Lower lobe of right lung (tissue), 2 donors: ENCODE results near the gene EMSY. TPM values are rescaled to one million over a fixed set of nuclear protein-coding genes. Genes with fewer than 3 reads are reported as not detected.

ENCODE experiments used
- ATAC-seq, 2 donors: fragments of 200-7000 bp; cut with Tn5 transposase; one replicate each; pipeline ENCODE4 v1.9.1; 2020 to 2022; ENCODE audit warnings: mild to moderate bottlenecking in 2 of 2, moderate library complexity in 2 of 2
- DNase-seq: peaks from one replicate; pipeline ENCODE4 v3.0.0-alpha.2; 2020
- H3K27ac ChIP-seq: fragments of 200-600 bp; one replicate; pipeline ENCODE4 v1.8.0; 2022
- H3K27me3 ChIP-seq: fragments of 200-600 bp; one replicate; pipeline ENCODE4 v1.8.0; 2022; ENCODE audit warnings: low read depth
- H3K36me3 ChIP-seq: fragments of 200-600 bp; one replicate; pipeline ENCODE4 v1.8.0; 2022; ENCODE audit warnings: mild to moderate bottlenecking
- H3K4me1 ChIP-seq: fragments of 200-600 bp; one replicate; pipeline ENCODE4 v1.8.0; 2022
- H3K4me3 ChIP-seq: fragments of 200-600 bp; one replicate; pipeline ENCODE4 v1.8.0; 2022; ENCODE audit warnings: mild to moderate bottlenecking
- H3K9me3 ChIP-seq: fragments of 200-600 bp; one replicate; pipeline ENCODE4 v1.8.0; 2022
- CTCF ChIP-seq: fragments of 200-600 bp; IDR thresholded peaks from one replicate; pipeline ENCODE4 v1.8.0; 2022; ENCODE audit warnings: antibody characterized with exemption, mild to moderate bottlenecking
- intact Hi-C: fragments of 100-400 bp; cut with DNase I; formaldehyde crosslinking; loops from one replicate; pipeline ENCODE4 v1.11.0; 2022
- total RNA-seq: library from RNA; stranded (reverse); fragmentation: NEBNext Ultra II Directional; extraction: Animal tissue kit (Norgen Biotek cat#: 25700); gene quantifications from one replicate; pipeline ENCODE4 v1.2.1, GENCODE V29; 2021
- donor health status: DM: no; HTN: yes; CAD: no; lungs with severe emphysema.

Gene EMSY
- total RNA-seq, 1 donor from 2014 or later, result 21.1 TPM

DNA sequence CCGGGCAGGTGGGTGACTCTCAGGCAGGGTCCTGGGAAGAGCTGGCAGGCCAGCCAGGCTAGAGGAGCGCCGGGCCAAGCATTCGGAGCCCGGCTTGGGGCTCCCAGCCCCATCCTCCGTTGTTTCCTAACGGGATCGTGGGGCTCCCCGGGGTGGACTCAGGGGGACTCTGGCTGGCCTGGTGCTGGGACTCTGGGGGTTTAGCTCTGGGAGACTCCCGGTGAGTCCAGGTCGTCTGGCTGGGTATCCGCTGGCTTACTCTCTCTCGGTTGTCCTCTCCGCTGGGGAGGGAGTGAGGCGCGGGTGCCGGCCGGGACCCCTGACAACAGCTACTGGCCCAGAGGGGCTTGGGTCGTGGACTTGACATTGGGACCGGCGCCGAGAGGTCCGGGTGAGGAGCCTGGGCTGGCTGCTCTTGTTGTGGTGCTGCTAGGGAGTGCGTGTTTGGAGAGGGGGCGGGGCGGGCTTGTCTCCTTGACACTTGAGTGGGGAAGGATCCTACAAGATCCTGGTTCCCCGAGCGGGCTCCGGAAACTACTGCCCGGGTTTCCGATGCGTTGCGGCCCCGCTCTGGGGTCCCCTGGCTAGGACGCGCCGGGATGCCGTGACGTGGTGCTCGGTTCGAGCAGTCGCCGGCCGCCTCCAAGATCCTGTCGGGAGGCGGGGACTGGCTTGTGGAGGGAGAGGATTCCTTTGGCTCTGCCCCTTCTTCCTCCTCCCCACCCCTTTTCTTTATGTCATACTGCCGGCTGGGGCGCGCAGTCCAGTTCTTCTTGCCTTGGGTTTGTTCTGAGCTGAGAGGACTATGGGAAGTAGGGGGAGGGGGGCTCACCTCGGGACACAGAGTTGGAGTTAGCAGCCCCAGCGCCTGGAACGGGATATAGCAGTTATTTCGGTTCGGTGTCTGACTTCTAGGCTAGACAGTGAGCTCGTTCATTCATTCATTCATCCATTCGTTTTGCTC lies 585 bp downstream of the EMSY start:
- peak; percentile 87 for DNase-seq
- Histone ChIP-seq H3K4me1 (peaks cover 15% of the 10 kb centered on the region), H3K36me3 (peaks cover 32% of the 10 kb centered on the region), H3K27me3 (no peaks in the 10 kb centered on the region), H3K9me3 (no peaks in the 10 kb centered on the region), H3K4me3 (peak overlapping the region; percentile 100), H3K27ac (peak overlapping the region; percentile 89)
- peak; percentile 81 to 85 for ATAC-seq
- no peak for TF ChIP-seq CTCF
- intact Hi-C loops, result no loop called here

DNA sequence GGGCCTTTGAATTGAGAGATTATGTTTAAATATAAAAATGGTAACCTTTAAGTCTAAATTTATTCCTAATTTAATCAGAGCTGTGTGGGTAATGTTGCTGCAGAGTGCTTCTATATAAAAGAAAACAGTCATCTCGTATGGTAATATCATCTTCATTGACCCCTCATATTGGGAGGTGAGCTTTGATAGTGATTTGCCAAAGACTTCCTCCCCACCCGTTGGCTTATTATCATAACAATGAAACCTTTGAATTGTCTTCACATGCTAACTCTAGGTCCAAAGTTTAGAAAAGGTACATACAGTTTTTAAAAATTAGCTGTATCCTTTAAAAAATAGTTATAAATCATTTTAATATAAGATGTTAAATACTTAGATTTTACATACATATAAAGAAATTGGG lies 3.7 kb downstream of the EMSY start:
- H3K4me1 ChIP-seq, result peaks cover 8% of the 10 kb centered on the region
- no peak overlapping the region for H3K27ac ChIP-seq
- H3K27me3 ChIP-seq, result no peaks in the 10 kb centered on the region
- ATAC-seq, result no peak
- no peak for TF ChIP-seq CTCF
- H3K36me3 ChIP-seq, result peaks cover 60% of the 10 kb centered on the region
- no peaks in the 10 kb centered on the region for H3K9me3 ChIP-seq
- no peak overlapping the region for H3K4me3 ChIP-seq
- intact Hi-C loops, result no loop called here
- no peak for DNase-seq

DNA sequence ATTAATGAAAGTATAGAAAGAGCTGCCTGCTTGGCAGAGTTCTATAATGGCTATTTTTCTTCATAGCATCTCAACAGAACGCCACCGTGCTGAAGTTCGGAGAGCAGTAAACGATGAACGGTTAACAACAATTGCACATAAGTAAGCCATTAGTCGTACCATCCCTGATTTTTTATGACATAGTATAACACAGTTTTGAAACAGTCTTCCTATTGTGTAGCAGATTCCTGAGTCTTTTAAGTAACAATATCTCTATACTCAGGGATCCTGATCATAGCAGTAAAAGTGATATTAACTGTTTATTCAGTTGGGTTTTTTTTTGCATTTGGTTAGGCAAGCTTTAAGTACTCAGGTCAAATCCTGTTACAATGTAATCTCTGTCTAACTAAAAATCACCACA lies 8.4 kb downstream of the EMSY start:
- H3K4me3 ChIP-seq, result no peak overlapping the region
- ATAC-seq (no peak), DNase-seq (no peak)
- no peak overlapping the region for H3K27ac ChIP-seq
- H3K36me3 ChIP-seq, result peaks cover 88% of the 10 kb centered on the region
- H3K9me3 ChIP-seq, result no peaks in the 10 kb centered on the region
- H3K4me1 ChIP-seq, result no peaks in the 10 kb centered on the region
- no peaks in the 10 kb centered on the region for H3K27me3 ChIP-seq
- TF ChIP-seq CTCF, result no peak
- intact Hi-C loops, result no loop called here

GRCh38 chr11:76455331-76455730 lies 10.5 kb downstream of the EMSY start:
- intact Hi-C loops, result no loop called here
- H3K9me3 ChIP-seq, result no peaks in the 10 kb centered on the region
- ATAC-seq (no peak), DNase-seq (no peak)
- no peaks in the 10 kb centered on the region for H3K27me3 ChIP-seq
- no peak overlapping the region for H3K4me3 ChIP-seq
- H3K4me1 ChIP-seq, result no peaks in the 10 kb centered on the region
- peaks cover 87% of the 10 kb centered on the region for H3K36me3 ChIP-seq
- TF ChIP-seq CTCF, result no peak
- H3K27ac ChIP-seq, result no peak overlapping the region

GRCh38 chr11:76455931-76456330 lies 11.1 kb downstream of the EMSY start:
- H3K4me3 ChIP-seq, result no peak overlapping the region
- ATAC-seq (no peak), DNase-seq (no peak)
- no peaks in the 10 kb centered on the region for H3K9me3 ChIP-seq
- no peak overlapping the region for H3K27ac ChIP-seq
- H3K27me3 ChIP-seq, result no peaks in the 10 kb centered on the region
- intact Hi-C loops, result no loop called here
- TF ChIP-seq CTCF, result no peak
- H3K36me3 ChIP-seq, result peaks cover 87% of the 10 kb centered on the region
- no peaks in the 10 kb centered on the region for H3K4me1 ChIP-seq
